VCaP (cell line): ENCODE results near the gene PEAK1.

Experiments
- H3K27ac ChIP-seq: fragments of 450-650 bp; 2 replicates; pipeline ENCODE4 v1.5.1; 2017
- TF ChIP-seq, protein P1 (sequence below): fragments of 450-650 bp; conservative IDR thresholded peaks from 2 replicates; pipeline ENCODE4 v1.5.1; 2017; ENCODE audit warnings: mild to moderate bottlenecking, moderate library complexity

The PEAK1 gene, protein sequence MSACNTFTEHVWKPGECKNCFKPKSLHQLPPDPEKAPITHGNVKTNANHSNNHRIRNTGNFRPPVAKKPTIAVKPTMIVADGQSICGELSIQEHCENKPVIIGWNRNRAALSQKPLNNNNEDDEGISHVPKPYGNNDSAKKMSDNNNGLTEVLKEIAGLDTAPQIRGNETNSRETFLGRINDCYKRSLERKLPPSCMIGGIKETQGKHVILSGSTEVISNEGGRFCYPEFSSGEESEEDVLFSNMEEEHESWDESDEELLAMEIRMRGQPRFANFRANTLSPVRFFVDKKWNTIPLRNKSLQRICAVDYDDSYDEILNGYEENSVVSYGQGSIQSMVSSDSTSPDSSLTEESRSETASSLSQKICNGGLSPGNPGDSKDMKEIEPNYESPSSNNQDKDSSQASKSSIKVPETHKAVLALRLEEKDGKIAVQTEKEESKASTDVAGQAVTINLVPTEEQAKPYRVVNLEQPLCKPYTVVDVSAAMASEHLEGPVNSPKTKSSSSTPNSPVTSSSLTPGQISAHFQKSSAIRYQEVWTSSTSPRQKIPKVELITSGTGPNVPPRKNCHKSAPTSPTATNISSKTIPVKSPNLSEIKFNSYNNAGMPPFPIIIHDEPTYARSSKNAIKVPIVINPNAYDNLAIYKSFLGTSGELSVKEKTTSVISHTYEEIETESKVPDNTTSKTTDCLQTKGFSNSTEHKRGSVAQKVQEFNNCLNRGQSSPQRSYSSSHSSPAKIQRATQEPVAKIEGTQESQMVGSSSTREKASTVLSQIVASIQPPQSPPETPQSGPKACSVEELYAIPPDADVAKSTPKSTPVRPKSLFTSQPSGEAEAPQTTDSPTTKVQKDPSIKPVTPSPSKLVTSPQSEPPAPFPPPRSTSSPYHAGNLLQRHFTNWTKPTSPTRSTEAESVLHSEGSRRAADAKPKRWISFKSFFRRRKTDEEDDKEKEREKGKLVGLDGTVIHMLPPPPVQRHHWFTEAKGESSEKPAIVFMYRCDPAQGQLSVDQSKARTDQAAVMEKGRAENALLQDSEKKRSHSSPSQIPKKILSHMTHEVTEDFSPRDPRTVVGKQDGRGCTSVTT (N-terminal part only)

DNA sequence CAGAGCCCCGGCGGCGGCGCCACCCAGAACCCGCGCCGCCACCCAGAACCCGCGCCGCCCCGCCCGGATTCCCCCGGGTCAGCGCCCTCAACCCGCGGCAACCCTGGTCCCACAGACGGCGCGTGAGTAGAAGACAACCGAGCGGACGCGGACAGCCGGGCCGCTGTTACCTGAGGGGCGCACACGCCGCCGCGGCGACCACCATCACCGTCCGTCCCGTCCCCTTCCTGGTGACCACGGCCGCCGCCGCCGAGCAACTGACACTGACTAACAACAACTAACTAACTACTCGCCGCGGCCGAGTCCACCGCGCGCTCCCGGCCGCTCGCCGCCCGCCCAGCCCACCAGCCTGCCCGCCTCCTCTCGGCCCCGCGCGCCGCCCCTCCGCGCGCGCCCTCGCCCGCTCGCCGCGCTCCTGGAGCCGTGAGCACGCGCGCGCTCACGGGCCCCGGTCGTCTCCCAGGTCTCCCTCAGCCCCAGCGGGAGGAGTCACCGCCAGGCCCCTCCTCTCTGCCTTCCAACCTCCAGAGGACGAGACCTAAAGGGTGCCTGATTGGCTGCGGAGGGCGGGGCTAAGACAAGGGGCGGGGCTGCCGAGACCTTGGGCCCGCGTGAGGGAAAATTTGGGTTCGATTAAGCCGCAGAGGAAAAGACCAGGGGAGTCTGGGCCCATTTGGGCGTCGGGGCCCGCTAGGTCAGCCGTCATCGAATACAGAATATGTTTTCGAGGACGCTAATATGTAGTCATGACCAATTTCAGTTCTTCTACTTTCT lies at the start of gene PEAK1:
Gene PEAK1, minus strand, starts transcription at position 269 of the 774 bp plus-strand sequence. CDS start 238,178 bp downstream, outside the sequence.
- peak within 1 kb of the TSS; percentile 86 for H3K27ac ChIP-seq
- TF ChIP-seq, protein P1, sequence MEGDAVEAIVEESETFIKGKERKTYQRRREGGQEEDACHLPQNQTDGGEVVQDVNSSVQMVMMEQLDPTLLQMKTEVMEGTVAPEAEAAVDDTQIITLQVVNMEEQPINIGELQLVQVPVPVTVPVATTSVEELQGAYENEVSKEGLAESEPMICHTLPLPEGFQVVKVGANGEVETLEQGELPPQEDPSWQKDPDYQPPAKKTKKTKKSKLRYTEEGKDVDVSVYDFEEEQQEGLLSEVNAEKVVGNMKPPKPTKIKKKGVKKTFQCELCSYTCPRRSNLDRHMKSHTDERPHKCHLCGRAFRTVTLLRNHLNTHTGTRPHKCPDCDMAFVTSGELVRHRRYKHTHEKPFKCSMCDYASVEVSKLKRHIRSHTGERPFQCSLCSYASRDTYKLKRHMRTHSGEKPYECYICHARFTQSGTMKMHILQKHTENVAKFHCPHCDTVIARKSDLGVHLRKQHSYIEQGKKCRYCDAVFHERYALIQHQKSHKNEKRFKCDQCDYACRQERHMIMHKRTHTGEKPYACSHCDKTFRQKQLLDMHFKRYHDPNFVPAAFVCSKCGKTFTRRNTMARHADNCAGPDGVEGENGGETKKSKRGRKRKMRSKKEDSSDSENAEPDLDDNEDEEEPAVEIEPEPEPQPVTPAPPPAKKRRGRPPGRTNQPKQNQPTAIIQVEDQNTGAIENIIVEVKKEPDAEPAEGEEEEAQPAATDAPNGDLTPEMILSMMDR = no peak; the same call in 1 of the 2 replicates

DNA sequence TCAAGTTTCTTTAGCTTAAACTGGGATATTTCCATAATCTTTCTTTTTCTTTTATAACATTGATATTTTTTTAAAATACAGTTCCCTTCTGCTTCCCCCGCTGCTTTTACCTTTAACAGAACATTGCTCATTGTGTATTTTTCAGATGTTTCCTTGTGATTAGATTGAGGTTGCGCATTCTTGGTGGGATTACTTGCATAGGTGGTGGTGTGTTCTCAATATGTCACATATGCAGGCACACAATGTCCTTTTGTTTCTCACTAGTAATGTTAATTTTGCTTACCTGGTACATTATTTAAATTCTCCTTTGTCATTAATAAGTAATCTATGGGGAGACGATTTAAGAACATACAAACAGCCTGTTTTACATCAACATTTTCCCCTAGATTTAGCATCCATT lies 49.0 kb upstream of the PEAK1 start:
- TF ChIP-seq, protein P1 = no peak
- H3K27ac ChIP-seq = no peak overlapping the region

DNA sequence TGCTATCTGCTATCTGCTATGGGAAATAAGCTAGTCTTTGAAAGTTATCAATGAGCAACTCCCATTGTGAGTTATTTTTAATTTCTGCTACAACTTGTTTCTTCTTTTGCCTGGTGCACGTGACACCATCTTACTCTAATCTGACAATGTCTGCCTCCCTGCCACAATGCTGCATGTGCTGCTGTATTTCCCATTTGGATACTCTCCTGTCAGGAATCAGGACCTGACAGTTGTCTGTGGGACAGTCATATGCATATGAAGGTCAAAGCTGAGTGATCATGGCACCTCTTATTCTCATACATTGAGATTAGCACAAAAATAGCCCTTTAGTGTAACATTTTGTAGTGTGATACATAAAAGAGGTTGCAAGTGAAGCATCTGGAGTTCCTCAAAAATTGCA lies 46.6 kb upstream of the PEAK1 start:
- H3K27ac ChIP-seq = no peak overlapping the region
- TF ChIP-seq, protein P1 = no peak

DNA sequence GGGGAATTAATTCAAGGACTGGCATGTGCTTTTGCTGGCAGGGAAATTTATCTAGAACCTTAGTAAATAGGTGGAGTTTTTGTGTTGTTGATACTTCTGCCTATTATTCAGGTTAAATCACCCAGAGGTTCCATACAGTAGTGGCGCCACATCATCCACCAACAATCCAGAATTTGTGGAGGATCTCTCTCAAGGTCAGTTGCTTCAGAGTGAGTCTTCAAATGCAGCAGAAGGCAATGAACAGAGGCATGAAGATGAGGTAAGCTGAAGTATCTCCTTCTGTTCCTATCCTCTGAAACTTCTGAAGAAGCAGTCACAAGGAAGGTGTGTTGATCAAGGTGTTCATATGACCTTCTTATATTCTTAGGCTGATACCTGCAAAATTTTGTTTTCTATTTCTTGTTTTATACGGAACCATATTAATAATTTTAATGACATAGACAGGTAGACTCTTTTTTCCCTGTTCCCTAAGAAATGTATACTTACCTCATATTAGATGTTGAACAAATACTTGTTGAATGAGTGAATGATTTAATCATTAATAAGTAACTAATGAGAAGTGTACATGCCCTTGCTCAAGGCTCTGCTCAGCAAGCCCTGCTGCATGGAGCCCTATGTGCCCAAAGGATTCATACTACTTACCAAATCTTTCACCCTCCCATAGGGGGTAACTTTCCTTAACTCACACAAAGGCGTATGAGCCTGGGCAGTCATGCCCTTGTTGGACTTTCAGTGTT lies 44.4 kb upstream of the PEAK1 start:
- H3K27ac ChIP-seq = no peak overlapping the region
- TF ChIP-seq, protein P1 = no peak

DNA sequence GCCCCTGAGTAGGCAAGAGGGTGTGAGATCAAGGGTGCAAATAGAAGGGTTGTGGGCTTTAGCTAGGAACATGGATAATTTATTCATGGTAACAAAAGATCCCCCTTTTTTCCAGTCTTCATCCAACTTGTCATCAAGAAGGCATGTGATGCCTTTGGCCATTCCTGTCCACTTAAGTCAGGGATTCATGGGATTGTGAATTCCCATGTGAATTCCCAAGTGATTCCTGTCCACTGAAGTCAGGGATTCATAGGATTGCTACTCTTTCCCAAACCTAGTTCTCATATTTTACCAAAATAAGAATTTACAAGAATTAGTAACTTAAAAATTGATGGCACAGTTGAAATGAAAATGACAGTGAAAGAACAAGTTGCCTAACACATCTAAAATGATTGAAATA lies 41.6 kb upstream of the PEAK1 start:
- H3K27ac ChIP-seq = no peak overlapping the region

DNA sequence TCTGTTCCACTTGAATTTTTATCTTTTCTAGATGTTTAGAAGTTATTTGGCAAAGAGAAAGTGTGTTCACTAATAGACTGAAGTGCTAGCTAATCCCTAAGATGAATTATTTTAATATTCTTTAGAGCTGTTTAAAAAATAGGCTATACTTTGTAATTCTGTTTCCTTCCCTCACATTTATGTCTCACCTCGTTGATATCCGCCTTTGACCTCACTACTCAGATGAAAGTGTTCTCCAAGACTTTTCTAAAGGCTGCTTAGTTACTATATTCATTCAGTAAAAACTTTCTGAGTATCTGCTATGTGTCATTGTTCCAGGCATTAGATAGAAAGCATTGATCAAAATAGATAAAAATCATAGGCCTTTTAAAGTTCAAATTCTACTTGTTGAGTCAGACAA lies 39.1 kb upstream of the PEAK1 start:
- no peak overlapping the region for H3K27ac ChIP-seq
- TF ChIP-seq, protein P1 = no peak

More for the DNA sequence above, 41.6 kb upstream of the PEAK1 start:
- TF ChIP-seq, protein P1 = no peak
